Neural cell (in vitro differentiated cells): ENCODE data around the gene MYO7A. TPM values are rescaled to one million over a fixed set of nuclear protein-coding genes. Genes with fewer than 3 reads are reported as not detected.

ENCODE experiments used
- H2AFZ ChIP-seq: fragments of 200-600, 300-800 bp; sonication (generic), shearing (Covaris generic); 2 replicates; pipeline ENCODE4 v1.6.0; 2014; ENCODE audit warnings: low read depth, mild to moderate bottlenecking, antibody characterized with exemption, low read length, moderate library complexity
- H3F3A ChIP-seq: fragments of 200-600 bp; shearing (Covaris generic); 2 replicates; pipeline ENCODE4 v1.6.1; 2016; ENCODE audit warnings: mild to moderate bottlenecking, moderate library complexity, mixed read lengths, antibody characterized with exemption, low read length; ENCODE audit not compliant: insufficient read depth, poor library complexity, severe bottlenecking
- H3K27ac ChIP-seq: fragments of 200-600, 300-800 bp; sonication (generic), shearing (Covaris generic); 2 replicates; pipeline ENCODE4 v1.5.1; 2014; ENCODE audit warnings: mild to moderate bottlenecking, low read length, moderate library complexity
- H3K27me3 ChIP-seq: fragments of 300-800, 200-600 bp; sonication (generic), shearing (Covaris generic); 2 replicates; pipeline ENCODE4 v1.6.0; 2014; ENCODE audit warnings: mild to moderate bottlenecking, low read depth, low read length, moderate library complexity; ENCODE audit not compliant: insufficient read depth
- H3K36me3 ChIP-seq: fragments of 300-800, 200-600 bp; sonication (generic), shearing (Covaris generic); 2 replicates; pipeline ENCODE4 v1.5.1; 2014; ENCODE audit warnings: mild to moderate bottlenecking, antibody characterized with exemption, low read length, moderate library complexity; ENCODE audit not compliant: insufficient read depth
- H3K4me2 ChIP-seq: fragments of 300-800, 200-600 bp; sonication (generic), shearing (Covaris generic); 2 replicates; pipeline ENCODE4 v1.6.0; 2014; ENCODE audit warnings: mild to moderate bottlenecking, low read length
- H3K4me3 ChIP-seq: fragments of 300-800, 200-600 bp; sonication (generic), shearing (Covaris generic); 2 replicates; pipeline ENCODE4 v1.5.1; 2014; ENCODE audit warnings: mild to moderate bottlenecking, low read length, moderate library complexity
- H3K79me2 ChIP-seq: fragments of 200-600 bp; shearing (Covaris generic); replicated peaks from 2 replicates; pipeline ENCODE4 v1.6.0; 2014; ENCODE audit warnings: mild to moderate bottlenecking, low read length, moderate library complexity; ENCODE audit not compliant: insufficient read depth
- H3K9ac ChIP-seq: fragments of 300-800, 200-600 bp; sonication (generic), shearing (Covaris generic); 2 replicates; pipeline ENCODE4 v1.6.1; 2016; ENCODE audit warnings: mild to moderate bottlenecking, low read length, mixed read lengths
- H3K9me2 ChIP-seq: fragments of 200-600 bp; shearing (Covaris generic); 2 replicates; pipeline ENCODE4 v1.6.1; 2016; ENCODE audit warnings: mild to moderate bottlenecking, low read length, mixed read lengths; ENCODE audit not compliant: insufficient read depth
- H3K9me3 ChIP-seq: fragments of 200-600, 300-800 bp; sonication (generic), shearing (Covaris generic); 2 replicates; pipeline ENCODE4 v1.6.1; 2016; ENCODE audit warnings: mild to moderate bottlenecking, mixed run types, low read length, moderate library complexity, mixed read lengths
- H4K20me1 ChIP-seq: fragments of 200-600 bp; shearing (Covaris generic); 2 replicates; pipeline ENCODE4 v1.6.1; 2016; ENCODE audit warnings: mild to moderate bottlenecking, mixed run types; ENCODE audit not compliant: insufficient read depth
- CTCF ChIP-seq: fragments of 450-650 bp; IDR thresholded peaks from 2 replicates; pipeline ENCODE4 v1.5.1; 2014; ENCODE audit warnings: antibody characterized with exemption, mild to moderate bottlenecking, moderate library complexity; ENCODE audit not compliant: poor library complexity, severe bottlenecking
- EP300 ChIP-seq: fragments of 450-650 bp; conservative IDR thresholded peaks from 2 replicates; pipeline ENCODE4 v1.6.1; 2014; ENCODE audit warnings: antibody characterized with exemption, mild to moderate bottlenecking, moderate library complexity; ENCODE audit not compliant: poor library complexity, severe bottlenecking
- EZH2 ChIP-seq: fragments of 200-600, 300-800 bp; shearing (Covaris generic), sonication (generic); IDR thresholded peaks from 2 replicates; pipeline ENCODE4 v1.6.1; 2014; ENCODE audit warnings: antibody characterized with exemption, low read length, borderline replicate concordance, mild to moderate bottlenecking; ENCODE audit not compliant: insufficient read depth, poor library complexity, severe bottlenecking
- MXI1 ChIP-seq: fragments of 450-650 bp; conservative IDR thresholded peaks from 2 replicates; pipeline ENCODE4 v1.6.1; 2014; ENCODE audit warnings: antibody characterized with exemption, mild to moderate bottlenecking; ENCODE audit not compliant: poor library complexity, severe bottlenecking
- POLR2AphosphoS5 ChIP-seq: IDR thresholded peaks from 2 replicates; pipeline ENCODE4 v1.6.1; 2012
- RAD21 ChIP-seq: fragments of 450-650 bp; conservative IDR thresholded peaks from 2 replicates; pipeline ENCODE4 v1.6.1; 2014; ENCODE audit warnings: antibody characterized with exemption, mild to moderate bottlenecking, moderate library complexity
- REST ChIP-seq: IDR thresholded peaks from 2 replicates; pipeline ENCODE4 v1.6.1; 2012; ENCODE audit warnings: borderline replicate concordance
- SMC3 ChIP-seq: fragments of 450-650 bp; conservative IDR thresholded peaks from 2 replicates; pipeline ENCODE4 v1.6.1; 2014; ENCODE audit warnings: antibody characterized with exemption, mild to moderate bottlenecking, moderate library complexity; ENCODE audit not compliant: poor library complexity
- TAF1 ChIP-seq: IDR thresholded peaks from 2 replicates; pipeline ENCODE4 v1.6.1; 2012; ENCODE audit warnings: low read depth
- polyA plus RNA-seq: library from polyadenylated mRNA; depleted of rRNA; stranded (reverse); fragments of >200 nt; gene quantifications from 2 replicates; pipeline ENCODE4 v1.2.3, GENCODE V29; 2014

Gene MYO7A
- polyA plus RNA-seq, 1 donor from 2014 or later: 0.61 TPM

GRCh38 chr11:77189588-77190210, 61.7 kb downstream of the MYO7A start:
- no peak overlapping the region for H3K27ac ChIP-seq
- H4K20me1 ChIP-seq: no peaks in the 10 kb centered on the region
- TF ChIP-seq CTCF: no peak
- TF ChIP-seq RAD21: no peak
- TF ChIP-seq MXI1: no peak
- no peak for TF ChIP-seq EP300
- no peak for TF ChIP-seq SMC3
- TF ChIP-seq REST: no peak
- TF ChIP-seq POLR2AphosphoS5: no peak
- TF ChIP-seq EZH2: no peak
- no peak for TF ChIP-seq TAF1
- H3K27me3 ChIP-seq: no peaks in the 10 kb centered on the region
- H3K9me2 ChIP-seq: no peaks in the 10 kb centered on the region
- no peaks in the 10 kb centered on the region for H3F3A ChIP-seq
- no peak overlapping the region for H2AFZ ChIP-seq
- H3K4me3 ChIP-seq: no peak overlapping the region
- H3K36me3 ChIP-seq: no peaks in the 10 kb centered on the region
- no peak overlapping the region for H3K9ac ChIP-seq
- H3K4me2 ChIP-seq: no peak overlapping the region
- H3K9me3 ChIP-seq: no peaks in the 10 kb centered on the region
- no peaks in the 10 kb centered on the region for H3K79me2 ChIP-seq

GRCh38 chr11:77190331-77191075, 62.5 kb downstream of the MYO7A start:
- H2AFZ ChIP-seq: no peak overlapping the region
- no peaks in the 10 kb centered on the region for H3K79me2 ChIP-seq
- H3K4me3 ChIP-seq: no peak overlapping the region
- H3K4me2 ChIP-seq: no peak overlapping the region
- no peak overlapping the region for H3K9ac ChIP-seq
- no peaks in the 10 kb centered on the region for H3K9me3 ChIP-seq
- no peak overlapping the region for H3K27ac ChIP-seq
- TF ChIP-seq REST (no peak), SMC3 (no peak), EZH2 (no peak), EP300 (no peak), CTCF (no peak), RAD21 (no peak), TAF1 (no peak), POLR2AphosphoS5 (no peak), MXI1 (no peak)
- H3F3A ChIP-seq: no peaks in the 10 kb centered on the region
- no peaks in the 10 kb centered on the region for H4K20me1 ChIP-seq
- no peaks in the 10 kb centered on the region for H3K27me3 ChIP-seq
- no peaks in the 10 kb centered on the region for H3K9me2 ChIP-seq
- H3K36me3 ChIP-seq: no peaks in the 10 kb centered on the region
